Measurements from ENCODE around the gene MT1E.
A peak's percentile ranks its signal among the peaks of the same experiment; 100 is the strongest.

DNA sequence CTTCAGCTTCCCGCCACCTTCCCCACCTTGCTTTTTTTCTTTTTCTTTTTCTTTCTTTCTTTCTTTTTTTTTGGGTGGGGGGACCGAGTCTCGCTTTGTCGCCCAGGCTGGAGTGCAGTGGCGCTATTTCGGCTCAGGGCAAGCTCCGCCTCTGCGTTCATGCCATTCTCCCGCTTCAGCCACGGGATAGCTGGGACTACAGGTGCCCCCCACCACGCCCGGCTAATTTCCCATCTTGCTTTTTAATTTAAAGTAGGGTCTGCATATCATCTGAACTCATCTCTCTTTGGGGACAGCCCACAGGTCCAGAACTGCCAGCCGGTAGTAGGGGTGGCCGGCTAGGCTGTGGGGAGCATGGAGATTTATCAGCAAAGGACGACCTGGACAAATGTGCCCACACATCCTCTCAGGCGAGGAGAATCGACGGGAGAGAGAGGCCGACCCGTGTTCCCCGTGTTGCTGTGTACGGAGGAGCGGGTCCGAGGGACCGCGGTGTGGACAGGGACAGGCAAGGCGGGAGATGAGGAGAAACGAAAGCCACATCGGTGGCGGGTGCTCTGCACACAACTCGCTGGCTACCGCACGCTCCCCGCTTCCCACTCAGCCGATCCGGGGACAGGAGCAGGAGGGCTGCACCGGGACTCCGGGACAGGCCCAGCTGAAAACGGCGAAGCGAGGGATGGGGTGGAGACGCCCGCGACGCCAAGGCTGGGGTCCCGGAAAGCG, 9.3 kb downstream of the MT1E start:
- TF ChIP-seq, protein P1, sequence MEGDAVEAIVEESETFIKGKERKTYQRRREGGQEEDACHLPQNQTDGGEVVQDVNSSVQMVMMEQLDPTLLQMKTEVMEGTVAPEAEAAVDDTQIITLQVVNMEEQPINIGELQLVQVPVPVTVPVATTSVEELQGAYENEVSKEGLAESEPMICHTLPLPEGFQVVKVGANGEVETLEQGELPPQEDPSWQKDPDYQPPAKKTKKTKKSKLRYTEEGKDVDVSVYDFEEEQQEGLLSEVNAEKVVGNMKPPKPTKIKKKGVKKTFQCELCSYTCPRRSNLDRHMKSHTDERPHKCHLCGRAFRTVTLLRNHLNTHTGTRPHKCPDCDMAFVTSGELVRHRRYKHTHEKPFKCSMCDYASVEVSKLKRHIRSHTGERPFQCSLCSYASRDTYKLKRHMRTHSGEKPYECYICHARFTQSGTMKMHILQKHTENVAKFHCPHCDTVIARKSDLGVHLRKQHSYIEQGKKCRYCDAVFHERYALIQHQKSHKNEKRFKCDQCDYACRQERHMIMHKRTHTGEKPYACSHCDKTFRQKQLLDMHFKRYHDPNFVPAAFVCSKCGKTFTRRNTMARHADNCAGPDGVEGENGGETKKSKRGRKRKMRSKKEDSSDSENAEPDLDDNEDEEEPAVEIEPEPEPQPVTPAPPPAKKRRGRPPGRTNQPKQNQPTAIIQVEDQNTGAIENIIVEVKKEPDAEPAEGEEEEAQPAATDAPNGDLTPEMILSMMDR (IDR thresholded peaks at IDR 0.05 in 8 of 11, conservative IDR thresholded peaks at IDR 0.05 in 3 of 11), result no peak
- TF ChIP-seq POLR2A (IDR thresholded peaks at IDR 0.05) (no peak), POLR2AphosphoS5 (IDR thresholded peaks at IDR 0.05) (peak in 1 of 3 donors; percentile 49)
